Stimulated activated CD8-positive, alpha-beta memory T cell treated with anti-CD3 and anti-CD28 coated beads, Interleukin-12 subunit alpha, Interleukin-12 subunit beta, amount 100 ng/mL, for 24 hours (primary cell): ENCODE measurements around the gene TMEM139.
"Not testable (repeated sequence)": the region's sequence is repeated elsewhere in the genome, so short reads cannot be mapped to it uniquely, and the experiment has no call there.

Experiments
- DNase-seq: peaks from one replicate; pipeline ENCODE4 v3.0.0-alpha.2; 2020; ENCODE audit errors: extremely low read depth

The TMEM139 gene

DNA sequence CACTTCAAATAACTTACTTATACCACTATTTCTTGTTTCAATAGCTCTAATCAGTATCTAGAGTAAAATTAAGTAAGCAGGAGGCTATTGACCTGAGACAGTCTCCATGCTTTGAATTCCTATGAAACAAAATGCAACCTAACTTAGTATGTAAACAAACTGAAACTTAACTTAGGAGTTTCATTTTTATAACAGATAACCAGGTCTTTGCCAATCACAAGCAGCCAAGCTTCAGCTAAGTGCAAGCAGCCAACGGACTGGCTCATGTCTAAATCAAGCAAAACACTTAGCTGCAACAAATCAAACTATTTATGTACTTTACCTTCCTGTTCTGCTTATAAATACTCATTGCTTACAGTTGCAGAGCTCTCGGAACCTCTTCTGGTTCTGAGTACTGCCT lies 25.9 kb upstream of the TMEM139 start:
- DNase-seq: no peak

- DNase-seq: no peak
Observed at GRCh38 chr7:143259765-143260164, 25.0 kb upstream of the TMEM139 start.

- no peak for DNase-seq
Observed at GRCh38 chr7:143261901-143262300, 22.9 kb upstream of the TMEM139 start.

DNA sequence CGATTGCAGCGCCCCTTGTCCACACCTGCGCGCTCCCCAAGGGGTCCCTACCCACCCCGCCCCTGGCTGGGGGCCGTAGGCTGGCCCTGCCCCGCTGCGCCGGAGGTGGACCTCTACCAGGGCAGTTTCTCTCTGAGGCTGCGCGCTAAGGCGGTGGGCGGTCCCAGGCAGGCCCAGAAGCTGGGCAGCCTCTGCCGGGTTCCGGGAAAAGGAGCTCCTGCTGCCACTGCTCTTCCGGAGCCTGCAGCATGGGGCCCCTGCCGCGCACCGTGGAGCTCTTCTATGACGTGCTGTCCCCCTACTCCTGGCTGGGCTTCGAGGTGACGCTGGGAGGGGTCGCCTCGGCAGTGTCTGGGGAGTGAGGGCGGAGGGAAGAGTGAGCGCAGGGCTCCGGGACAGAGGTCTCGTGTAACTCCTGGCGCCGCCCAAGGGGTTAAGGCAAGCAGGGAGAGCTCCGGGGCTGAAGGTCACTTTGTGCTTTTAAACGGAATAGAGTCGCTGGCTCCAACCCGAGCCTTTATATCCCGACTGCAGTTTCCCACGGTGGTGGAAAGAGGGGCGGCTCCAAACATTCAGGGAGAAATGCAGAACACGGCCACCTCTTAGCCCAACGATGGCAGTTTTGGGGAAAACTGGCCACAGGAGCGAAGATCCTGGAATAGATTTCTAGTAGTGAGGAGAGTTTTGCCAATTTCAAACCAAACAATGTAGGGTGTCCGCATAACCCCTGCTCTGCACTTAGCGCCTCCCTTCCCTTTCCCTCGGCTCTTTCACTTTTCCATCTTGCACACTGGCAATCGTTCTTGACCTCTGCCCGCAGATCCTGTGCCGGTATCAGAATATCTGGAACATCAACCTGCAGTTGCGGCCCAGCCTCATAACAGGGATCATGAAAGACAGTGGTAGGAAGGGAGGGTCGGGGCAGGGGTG lies 21.2 kb upstream of the TMEM139 start, which contains the start of gene GSTK1:
Gene GSTK1 (plus strand): TSS at position 176 of the 930 bp plus-strand sequence. CDS start 73 bp downstream, at position 249.
- DNase-seq: peak; percentile 69

DNA sequence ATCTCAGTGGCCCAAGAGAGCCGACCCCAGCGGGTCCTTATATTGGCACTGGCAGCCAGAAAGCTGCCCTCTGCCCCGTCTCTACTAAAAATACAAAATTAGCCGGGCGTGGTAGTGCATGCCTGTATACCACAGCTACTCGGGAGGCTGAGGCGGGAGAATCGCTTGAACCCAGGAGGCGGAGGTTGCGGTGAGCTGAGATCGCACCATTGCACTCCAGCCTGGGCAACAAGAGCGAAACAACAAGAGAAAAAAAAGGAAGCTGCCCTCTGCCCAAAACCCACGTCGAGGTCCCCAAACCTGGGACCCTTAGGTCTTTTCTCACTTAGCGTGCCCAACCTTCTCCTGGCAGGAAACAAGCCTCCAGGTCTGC lies 20.6 kb upstream of the TMEM139 start:
- not testable (repeated sequence) for DNase-seq

- no peak for DNase-seq
Observed at GRCh38 chr7:143265017-143265693, 19.6 kb upstream of the TMEM139 start.

- no peak for DNase-seq
Observed at GRCh38 chr7:143269251-143269650, 15.5 kb upstream of the TMEM139 start.

- DNase-seq: no peak
Observed at GRCh38 chr7:143271240-143271639, 13.5 kb upstream of the TMEM139 start.

DNA sequence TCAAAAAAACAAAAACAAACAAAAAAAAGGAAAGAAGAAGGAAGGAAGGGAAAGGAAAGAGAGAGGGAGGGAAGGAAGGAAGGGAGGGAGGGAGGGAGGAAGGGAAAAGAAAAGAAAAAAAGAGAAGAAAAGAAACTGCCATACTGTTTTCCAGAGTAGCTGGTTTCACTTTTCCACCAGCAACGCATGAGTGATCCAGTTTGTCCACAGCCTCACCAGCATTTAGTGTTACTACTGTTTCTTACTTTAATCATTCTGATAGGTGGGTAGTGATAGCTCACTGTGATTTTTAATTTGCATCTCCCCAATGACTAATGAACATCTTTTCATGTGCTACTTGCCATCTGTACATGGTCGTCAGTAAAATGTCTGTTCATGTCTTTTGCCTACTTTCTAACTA lies 11.9 kb upstream of the TMEM139 start:
- no peak for DNase-seq

- DNase-seq: no peak
Observed at GRCh38 chr7:143279186-143280098, 5.3 kb upstream of the TMEM139 start.

- no peak for DNase-seq
Observed at GRCh38 chr7:143280160-143280559, 4.6 kb upstream of the TMEM139 start.

DNA sequence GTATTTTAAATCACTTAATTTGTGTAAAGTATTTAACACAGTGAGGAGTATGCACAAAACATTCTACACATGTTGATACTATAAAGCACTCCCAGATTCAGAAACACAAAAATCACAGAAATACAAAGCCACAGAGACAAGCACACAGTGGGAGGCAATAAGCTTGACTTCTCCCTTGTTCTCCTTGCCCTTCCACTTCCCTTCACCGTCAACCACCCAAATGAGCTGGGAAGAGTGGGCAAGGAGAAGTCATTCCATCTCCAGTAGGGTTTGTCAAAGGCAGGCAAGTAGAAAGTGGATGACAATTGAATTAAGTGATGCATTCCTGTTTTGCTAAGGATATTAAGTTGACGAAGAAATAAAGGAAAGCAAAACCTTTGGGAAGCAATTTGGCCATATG lies 4.2 kb upstream of the TMEM139 start:
- no peak for DNase-seq

GRCh38 chr7:143281529-143281928 lies 3.2 kb upstream of the TMEM139 start:
- DNase-seq: no peak

- no peak for DNase-seq
Observed at GRCh38 chr7:143282124-143282523, 2.6 kb upstream of the TMEM139 start.

GRCh38 chr7:143283381-143283780 lies 1.4 kb upstream of the TMEM139 start:
- DNase-seq: no peak

DNA sequence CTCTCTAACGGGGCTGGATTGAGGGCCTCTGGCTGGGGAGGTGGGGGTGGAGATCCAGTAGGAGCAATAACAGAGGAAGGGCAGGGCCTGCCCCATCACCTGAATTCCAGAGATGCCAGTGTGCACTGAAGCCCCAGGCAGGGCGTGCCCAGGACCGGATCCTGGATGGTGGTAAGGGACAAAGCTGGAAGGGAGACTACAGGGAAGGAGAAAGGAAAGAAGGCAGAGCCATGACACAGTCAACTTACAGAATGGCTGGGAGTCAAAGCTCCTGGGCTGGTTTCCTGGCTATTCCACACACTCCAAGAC lies 666 bp downstream of the TMEM139 start:
- DNase-seq: no peak

GRCh38 chr7:143285806-143286521 lies 1.2 kb downstream of the TMEM139 start:
- no peak for DNase-seq

DNA sequence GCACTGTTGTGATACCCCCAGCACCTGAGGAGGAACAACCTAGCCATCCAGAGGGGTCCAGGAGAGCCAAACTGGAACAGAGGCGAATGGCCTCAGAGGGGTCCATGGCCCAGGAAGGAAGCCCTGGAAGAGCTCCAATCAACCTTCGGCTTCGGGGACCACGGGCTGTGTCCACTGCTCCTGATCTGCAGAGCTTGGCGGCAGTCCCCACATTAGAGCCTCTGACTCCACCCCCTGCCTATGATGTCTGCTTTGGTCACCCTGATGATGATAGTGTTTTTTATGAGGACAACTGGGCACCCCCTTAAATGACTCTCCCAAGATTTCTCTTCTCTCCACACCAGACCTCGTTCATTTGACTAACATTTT lies 1.7 kb downstream of the TMEM139 start:
- no peak for DNase-seq

- DNase-seq: no peak
Observed at GRCh38 chr7:143287339-143287934, 2.7 kb downstream of the TMEM139 start.

- peak; percentile 98 for DNase-seq
Observed at GRCh38 chr7:143287935-143288826, 3.4 kb downstream of the TMEM139 start, which contains the start of gene CASP2. Gene CASP2, plus strand, starts transcription at chr7:143288351. Its CDS starts 105 bp downstream, at chr7:143288456.
